Hindlimb muscle (tissue), 1 donor: ENCODE measurements around the gene AGRN. TPM values are rescaled to one million over a fixed set of nuclear protein-coding genes. Genes with fewer than 3 reads are reported as not detected.

Experiments
- DNase-seq: peaks from one replicate; pipeline ENCODE4 v3.0.0-alpha.2; 2013
- polyA plus RNA-seq: library from polyadenylated mRNA; unstranded; fragments of 120-200 nt; gene quantifications from one replicate; pipeline ENCODE4 v1.2.1, GENCODE V29; 2013; ENCODE audit not compliant: insufficient read length

AGRN gene
- polyA plus RNA-seq, 1 donor, result 51.3 TPM

- no peak for DNase-seq
Measured at GRCh38 chr1:1082239-1082775, 62.4 kb downstream of the AGRN start.

- no peak for DNase-seq
Measured at GRCh38 chr1:1082776-1083415, 63.0 kb downstream of the AGRN start.

GRCh38 chr1:1083416-1084371 is 63.8 kb downstream of the AGRN start:
- DNase-seq, result no peak

GRCh38 chr1:1084372-1085170 is 64.7 kb downstream of the AGRN start:
- no peak for DNase-seq

- DNase-seq, result no peak
Measured at GRCh38 chr1:1085171-1085841, 65.4 kb downstream of the AGRN start.

- DNase-seq, result no peak
Measured at GRCh38 chr1:1085911-1086841, 66.3 kb downstream of the AGRN start.

GRCh38 chr1:1086911-1087341 is 67.0 kb downstream of the AGRN start:
- DNase-seq, result no peak

- no peak for DNase-seq
Measured at GRCh38 chr1:1087351-1088028, 67.6 kb downstream of the AGRN start.

- no peak for DNase-seq
Measured at GRCh38 chr1:1088029-1088800, 68.3 kb downstream of the AGRN start.

- DNase-seq, result no peak
Measured at GRCh38 chr1:1088801-1089680, 69.1 kb downstream of the AGRN start.

GRCh38 chr1:1089731-1090423 is 70.0 kb downstream of the AGRN start:
- no peak for DNase-seq

- DNase-seq, result no peak
Measured at GRCh38 chr1:1090424-1091343, 70.8 kb downstream of the AGRN start.

- DNase-seq, result no peak
Measured at GRCh38 chr1:1091344-1092148, 71.6 kb downstream of the AGRN start.

- no peak for DNase-seq
Measured at GRCh38 chr1:1092149-1092855, 72.4 kb downstream of the AGRN start.
